Nephron (organoid): ENCODE measurements around the gene CTNND2.

Experiments used
- H3K27ac Mint-ChIP-seq, 3 experiments: 2 replicates each; pipeline ENCODE4 v1.8.0; 2020; ENCODE audit warnings: mixed read lengths in 3 of 3, mild to moderate bottlenecking in 2 of 3, moderate library complexity in 1 of 3
- H3K27me3 Mint-ChIP-seq: 2 replicates; pipeline ENCODE4 v1.8.0; 2021; ENCODE audit warnings: low read depth, mild to moderate bottlenecking, moderate library complexity, mixed read lengths
- H3K36me3 Mint-ChIP-seq: 2 replicates; pipeline ENCODE4 v1.8.0; 2020; ENCODE audit warnings: low read depth, mixed read lengths
- H3K4me1 Mint-ChIP-seq: 2 replicates; pipeline ENCODE4 v1.8.0; 2020; ENCODE audit warnings: mixed read lengths
- H3K4me3 Mint-ChIP-seq, 3 experiments: 2 replicates each; pipeline ENCODE4 v1.8.0; 2020; ENCODE audit warnings: mild to moderate bottlenecking in 3 of 3, mixed read lengths in 3 of 3, moderate library complexity in 2 of 3
- H3K9me3 Mint-ChIP-seq: 2 replicates; pipeline ENCODE4 v1.8.0; 2020; ENCODE audit warnings: mixed read lengths
- CTCF ChIP-seq, 3 experiments: fragments of 200-600 bp; sonication (generic); IDR thresholded peaks; one replicate each; pipeline ENCODE4 v1.5.0; 2021; ENCODE audit warnings: antibody characterized with exemption in 3 of 3; ENCODE audit not compliant: unreplicated experiment in 3 of 3

The CTNND2 gene

DNA sequence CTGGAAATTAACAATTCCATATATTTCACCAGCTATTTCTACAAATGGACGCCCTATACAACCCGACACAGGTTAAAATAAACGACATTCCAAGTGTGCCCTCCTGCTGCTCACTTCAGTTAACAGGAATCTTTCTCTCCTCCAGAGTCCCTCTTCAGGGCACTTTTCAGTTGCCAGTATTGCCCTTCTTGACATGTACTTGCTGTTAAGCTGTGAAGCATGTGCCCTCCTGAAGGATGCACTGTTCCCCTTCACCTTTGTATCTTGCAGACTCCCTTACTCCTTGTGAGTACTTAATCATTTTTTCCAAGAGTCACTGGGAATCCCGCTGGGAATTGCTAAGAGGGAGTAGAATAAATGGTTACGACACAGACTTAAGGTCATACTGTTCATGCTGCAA lies 364.1 kb downstream of the CTNND2 start:
- Mint-ChIP-seq H3K9me3 (no peaks in the 10 kb centered on the region), H3K4me1 (no peaks in the 10 kb centered on the region), H3K4me3 (no peak overlapping the region), H3K27ac (no peak overlapping the region), H3K27me3 (no peaks in the 10 kb centered on the region), H3K36me3 (no peaks in the 10 kb centered on the region)
- no peak for TF ChIP-seq CTCF (IDR thresholded peaks at IDR 0.05; ENCODE audit: unreplicated experiment in 3 of 3)

DNA sequence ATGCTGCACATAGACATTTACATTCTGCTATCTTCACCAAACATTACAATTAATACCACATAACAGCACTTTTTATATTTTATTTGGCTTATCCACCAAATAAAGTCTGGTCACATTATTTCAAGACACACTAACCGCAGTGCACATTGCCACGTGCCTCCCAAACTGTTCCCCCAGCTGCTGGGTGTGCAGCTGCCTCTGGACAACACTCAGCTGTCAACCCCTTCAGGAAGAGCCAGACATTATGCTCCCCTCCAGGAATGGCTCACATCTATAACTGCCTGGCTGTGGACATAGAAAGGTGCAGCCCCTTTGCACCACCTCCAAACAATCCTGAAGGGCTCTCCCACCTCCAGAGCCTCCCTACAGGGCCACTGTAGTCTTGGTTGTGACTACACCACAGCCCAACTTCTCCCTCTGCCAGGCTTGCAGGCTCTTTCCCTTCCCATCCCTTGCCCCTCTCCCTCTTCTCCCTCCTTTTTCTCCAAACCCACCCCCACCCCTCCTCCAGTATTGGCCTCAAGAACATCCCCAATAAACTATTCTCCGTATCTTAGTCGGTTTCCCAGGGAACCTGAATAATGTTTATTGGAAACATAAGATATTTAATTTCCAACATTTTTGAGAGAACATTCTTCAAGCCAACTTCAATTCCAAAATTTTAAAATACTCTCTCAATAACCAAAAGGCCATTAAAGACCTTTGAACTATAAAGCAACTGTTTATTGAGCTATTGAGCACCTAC lies 372.3 kb downstream of the CTNND2 start:
- Mint-ChIP-seq H3K4me3 (peak overlapping the region in 1 of 3 experiments; percentile 29), H3K9me3 (no peaks in the 10 kb centered on the region), H3K27ac (no peak overlapping the region), H3K36me3 (no peaks in the 10 kb centered on the region), H3K27me3 (no peaks in the 10 kb centered on the region), H3K4me1 (peaks cover 11% of the 10 kb centered on the region)
- TF ChIP-seq CTCF (IDR thresholded peaks at IDR 0.05; ENCODE audit: unreplicated experiment in 3 of 3), result no peak

- no peak for TF ChIP-seq CTCF (IDR thresholded peaks at IDR 0.05; ENCODE audit: unreplicated experiment in 3 of 3)
- Mint-ChIP-seq H3K9me3 (no peaks in the 10 kb centered on the region), H3K27me3 (no peaks in the 10 kb centered on the region), H3K27ac (no peak overlapping the region), H3K4me1 (peaks cover 25% of the 10 kb centered on the region), H3K4me3 (no peak overlapping the region), H3K36me3 (no peaks in the 10 kb centered on the region)
Observed at GRCh38 chr5:11528720-11529119, 375.5 kb downstream of the CTNND2 start.

DNA sequence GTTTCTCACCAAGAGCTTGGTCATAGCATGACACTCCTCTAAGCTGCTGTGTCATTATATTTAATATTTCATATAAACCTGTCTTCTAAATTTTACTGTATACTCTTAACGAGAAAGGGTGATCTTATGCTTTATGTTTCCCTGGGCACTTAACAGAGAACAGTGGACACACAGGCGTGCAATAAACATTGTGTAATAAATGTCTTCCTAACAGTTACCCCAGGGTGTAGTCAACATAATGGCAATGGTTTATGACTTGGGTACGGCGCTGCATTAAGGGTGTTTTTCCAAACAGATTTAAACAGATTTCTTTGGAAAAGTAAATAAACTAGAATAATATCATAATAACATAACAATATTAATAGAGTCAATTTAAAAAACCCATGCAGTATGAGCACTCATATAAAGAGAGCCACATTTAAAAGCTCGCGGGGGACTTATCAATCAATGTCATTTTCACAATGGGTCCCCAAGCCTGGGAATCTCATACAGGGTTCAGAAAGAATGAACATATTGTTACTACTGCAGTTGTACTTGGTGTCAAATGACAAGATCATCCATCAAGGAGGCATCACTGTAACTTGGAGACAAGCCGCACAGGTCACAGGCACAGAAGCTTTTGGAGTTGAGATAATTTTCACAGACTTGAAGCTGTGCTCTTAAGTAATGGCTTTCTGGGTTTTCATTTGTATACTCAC lies 376.4 kb downstream of the CTNND2 start:
- H3K4me1 Mint-ChIP-seq, result peaks cover 27% of the 10 kb centered on the region
- no peak overlapping the region for H3K4me3 Mint-ChIP-seq
- no peak for TF ChIP-seq CTCF (IDR thresholded peaks at IDR 0.05; ENCODE audit: unreplicated experiment in 3 of 3)
- H3K36me3 Mint-ChIP-seq, result no peaks in the 10 kb centered on the region
- H3K27me3 Mint-ChIP-seq, result no peaks in the 10 kb centered on the region
- no peaks in the 10 kb centered on the region for H3K9me3 Mint-ChIP-seq
- peak overlapping the region in 1 of 3 experiments; percentile 69 for H3K27ac Mint-ChIP-seq

DNA sequence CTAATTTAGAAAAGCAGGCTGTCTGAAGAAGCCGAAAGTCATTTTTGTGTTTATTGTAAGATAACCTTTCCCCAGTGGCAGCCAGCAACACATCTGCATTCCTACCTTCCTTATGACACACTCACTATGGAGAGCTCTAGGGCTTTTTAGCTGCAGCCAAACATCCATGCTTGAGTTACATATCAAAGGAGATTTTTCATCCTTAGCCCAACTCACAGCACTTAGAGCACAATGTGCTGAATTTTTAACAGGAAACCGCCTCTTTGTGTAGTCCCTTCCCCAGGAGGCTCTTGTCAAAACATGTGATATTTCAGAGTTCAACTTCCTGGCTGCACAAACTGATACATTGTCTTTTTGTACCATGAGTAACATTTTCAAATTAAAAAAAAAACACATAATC lies 379.2 kb downstream of the CTNND2 start:
- Mint-ChIP-seq H3K4me1 (peaks cover 16% of the 10 kb centered on the region), H3K36me3 (no peaks in the 10 kb centered on the region), H3K27ac (peak overlapping the region in 2 of 3 experiments; percentile 14 to 39), H3K4me3 (no peak overlapping the region), H3K27me3 (no peaks in the 10 kb centered on the region), H3K9me3 (no peaks in the 10 kb centered on the region)
- TF ChIP-seq CTCF (IDR thresholded peaks at IDR 0.05; ENCODE audit: unreplicated experiment in 3 of 3), result no peak
